Panc1 (cell line): ENCODE data around the gene SNTG2.

ENCODE experiments used
- POLR2AphosphoS5 ChIP-seq: IDR thresholded peaks from 2 replicates; pipeline ENCODE4 v1.6.1; 2012; ENCODE audit warnings: mild to moderate bottlenecking, low read depth, low read length, moderate library complexity
- REST ChIP-seq, 2 experiments: IDR thresholded peaks; 2 replicates each; pipeline ENCODE4 v1.6.1; 2011 to 2012; ENCODE audit warnings: low read depth in 2 of 2, control low read depth in 1 of 2, low read length in 1 of 2, mild to moderate bottlenecking in 1 of 2, moderate library complexity in 1 of 2; ENCODE audit not compliant: insufficient read depth in 1 of 2
- SIN3A ChIP-seq: IDR thresholded peaks from 2 replicates; pipeline ENCODE4 v1.6.1; 2012; ENCODE audit warnings: low read depth, mild to moderate bottlenecking, low read length, moderate library complexity, borderline replicate concordance; ENCODE audit not compliant: insufficient read depth
- TCF7L2 ChIP-seq: IDR thresholded peaks from 2 replicates; pipeline ENCODE4 v1.6.1; 2011; ENCODE audit warnings: mild to moderate bottlenecking, low read depth, low read length, inconsistent platforms
- TF ChIP-seq, protein P1 (sequence below): fragments of 450-650 bp; IDR thresholded peaks from 2 replicates; pipeline ENCODE4 v1.5.1; 2017; ENCODE audit warnings: mild to moderate bottlenecking

- no peak for TF ChIP-seq REST (IDR thresholded peaks at IDR 0.05; ENCODE audit: insufficient read depth in 1 of 2, low read depth in 2 of 2, low read length in 1 of 2)
- no peak for TF ChIP-seq POLR2AphosphoS5
- TF ChIP-seq, protein P1, sequence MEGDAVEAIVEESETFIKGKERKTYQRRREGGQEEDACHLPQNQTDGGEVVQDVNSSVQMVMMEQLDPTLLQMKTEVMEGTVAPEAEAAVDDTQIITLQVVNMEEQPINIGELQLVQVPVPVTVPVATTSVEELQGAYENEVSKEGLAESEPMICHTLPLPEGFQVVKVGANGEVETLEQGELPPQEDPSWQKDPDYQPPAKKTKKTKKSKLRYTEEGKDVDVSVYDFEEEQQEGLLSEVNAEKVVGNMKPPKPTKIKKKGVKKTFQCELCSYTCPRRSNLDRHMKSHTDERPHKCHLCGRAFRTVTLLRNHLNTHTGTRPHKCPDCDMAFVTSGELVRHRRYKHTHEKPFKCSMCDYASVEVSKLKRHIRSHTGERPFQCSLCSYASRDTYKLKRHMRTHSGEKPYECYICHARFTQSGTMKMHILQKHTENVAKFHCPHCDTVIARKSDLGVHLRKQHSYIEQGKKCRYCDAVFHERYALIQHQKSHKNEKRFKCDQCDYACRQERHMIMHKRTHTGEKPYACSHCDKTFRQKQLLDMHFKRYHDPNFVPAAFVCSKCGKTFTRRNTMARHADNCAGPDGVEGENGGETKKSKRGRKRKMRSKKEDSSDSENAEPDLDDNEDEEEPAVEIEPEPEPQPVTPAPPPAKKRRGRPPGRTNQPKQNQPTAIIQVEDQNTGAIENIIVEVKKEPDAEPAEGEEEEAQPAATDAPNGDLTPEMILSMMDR: no peak
- TF ChIP-seq SIN3A: no peak
- no peak for TF ChIP-seq TCF7L2
These were observed 327.0 kb downstream of the SNTG2 start for GRCh38 chr2:1277634-1278033.
